Measurements from ENCODE around the gene TUBB4A. TPM values are rescaled to one million over a fixed set of nuclear protein-coding genes. Genes with fewer than 3 reads are reported as not detected.
"Not testable (repeated sequence)": the region's sequence is repeated elsewhere in the genome, so short reads cannot be mapped to it uniquely, and the experiment has no call there.

TUBB4A gene
- total RNA-seq, 2 experiments from 2014 or later, result 6.4 to 7.0 TPM

- Mint-ChIP-seq H3K36me3 (ENCODE audit: low read depth) (no peaks in the 10 kb centered on the region), H3K27me3 (ENCODE audit: low read depth) (no peaks in the 10 kb centered on the region), H3K27ac (no peak overlapping the region), H3K4me1 (ENCODE audit: low read depth) (peaks cover 25% of the 10 kb centered on the region), H3K9me3 (no peaks in the 10 kb centered on the region), H3K4me3 (no peak overlapping the region)
- CTCF ChIA-PET, result interaction anchor here (0.6 kb wide), 1 partner anchor 835 kb away, joined by 3 read pairs; no protein-coding TSS in a partner anchor
- intact Hi-C loops (cut with micrococcal nuclease), result no loop called here
- peak; percentile 47 for DNase-seq
These were observed 19.9 kb upstream of the TUBB4A start for GRCh38 chr19:6521718-6522646.

- Mint-ChIP-seq H3K4me1 (ENCODE audit: low read depth) (peaks cover 32% of the 10 kb centered on the region), H3K9me3 (no peaks in the 10 kb centered on the region), H3K36me3 (ENCODE audit: low read depth) (no peaks in the 10 kb centered on the region), H3K27ac (no peak overlapping the region), H3K27me3 (ENCODE audit: low read depth) (no peaks in the 10 kb centered on the region), H3K4me3 (no peak overlapping the region)
- intact Hi-C loops (cut with micrococcal nuclease), result loop anchor here (2.0 to 5.0 kb wide), 3 partner anchors 98 to 233 kb away; partner anchors contain the start of gene TNFSF14
- CTCF ChIA-PET, result interaction anchor here (0.7 to 0.9 kb wide), 2 partner anchors 66 to 255 kb away, joined by 3 to 6 read pairs; no protein-coding TSS in a partner anchor
- no peak for DNase-seq
These were observed 17.2 kb upstream of the TUBB4A start for GRCh38 chr19:6519289-6519688.

DNA sequence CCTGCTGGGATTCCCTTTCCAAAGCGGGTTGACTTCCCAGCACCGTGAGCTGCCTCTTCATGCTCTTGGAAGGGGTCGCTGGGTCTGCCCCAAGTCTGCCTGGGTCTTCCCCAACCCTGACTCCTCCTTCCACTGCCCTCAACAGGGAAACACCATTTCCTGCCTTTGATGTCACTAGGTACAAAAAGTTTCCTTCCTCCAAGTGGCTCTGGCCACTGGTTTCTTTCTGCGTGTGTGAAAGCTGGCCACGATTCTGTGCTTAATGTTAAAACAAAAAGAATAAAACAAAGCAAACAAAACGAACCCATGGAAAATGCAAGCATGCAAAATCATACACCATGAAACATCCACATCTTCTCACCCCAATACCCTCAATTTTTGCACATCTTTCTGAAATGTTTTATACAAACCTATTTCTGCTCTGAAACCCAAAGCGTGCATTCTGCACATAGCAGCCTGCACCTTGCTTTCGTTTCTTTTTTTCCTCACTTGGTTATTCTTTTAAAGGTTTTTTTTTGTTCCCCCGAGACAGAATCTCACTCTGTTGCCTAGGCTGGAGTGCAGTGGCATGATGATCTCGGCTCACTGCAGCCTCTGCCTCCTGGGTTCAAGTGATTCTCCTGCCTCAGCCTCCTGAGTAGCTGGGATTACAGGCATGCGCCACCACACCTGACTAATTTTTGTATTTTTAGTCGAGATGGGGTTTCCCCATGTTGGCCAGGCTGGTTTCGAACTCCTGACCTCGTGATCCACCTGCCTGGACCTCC lies 16.2 kb upstream of the TUBB4A start:
- Mint-ChIP-seq H3K9me3 (no peaks in the 10 kb centered on the region), H3K27me3 (ENCODE audit: low read depth) (no peaks in the 10 kb centered on the region), H3K36me3 (ENCODE audit: low read depth) (no peaks in the 10 kb centered on the region), H3K4me3 (peak overlapping the region; percentile 20), H3K27ac (peak overlapping the region; percentile 54), H3K4me1 (ENCODE audit: low read depth) (peaks cover 32% of the 10 kb centered on the region)
- DNase-seq, result peak; percentile 72
- CTCF ChIA-PET, result interaction anchor here (0.6 to 2.7 kb wide), 6 partner anchors 67 to 349 kb away, joined by 3 to 17 read pairs (median 6); partner anchors contain the start of gene GPR108
- intact Hi-C loops (cut with micrococcal nuclease), result loop anchor here (1.0 to 5.0 kb wide), 4 partner anchors 99 to 234 kb away; partner anchors contain the start of gene TNFSF14

DNA sequence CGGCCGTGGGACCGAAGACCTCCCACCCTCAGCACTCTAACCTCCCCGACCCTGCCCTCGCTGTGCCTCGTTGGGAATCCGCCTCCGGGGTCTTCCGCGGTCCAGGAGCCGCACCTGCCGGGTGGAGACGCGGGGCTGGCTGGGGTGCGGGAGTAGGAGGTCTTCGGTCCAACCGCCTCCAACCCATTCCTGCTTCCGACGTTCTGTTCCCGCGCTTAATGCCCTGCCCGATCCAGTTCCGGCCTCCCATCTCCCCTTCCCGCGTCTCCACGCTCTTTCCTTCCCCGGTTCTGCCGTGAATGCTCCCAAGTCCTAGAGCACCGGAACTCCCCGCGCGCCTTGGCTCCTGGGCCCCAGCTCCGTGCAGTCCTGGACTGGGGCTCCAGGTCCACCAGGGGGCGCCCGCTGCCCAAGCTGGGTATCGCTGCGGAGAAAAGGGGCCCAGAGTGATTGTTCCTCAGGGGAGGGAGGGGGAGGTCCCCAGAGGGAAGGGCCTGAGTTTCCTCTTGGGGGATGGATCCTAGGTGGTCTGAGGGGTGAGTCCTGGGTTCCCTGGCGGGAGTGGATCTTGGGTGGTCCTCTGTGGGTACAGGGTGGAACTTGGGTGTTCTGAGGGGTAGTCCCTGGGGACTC lies 14.7 kb upstream of the TUBB4A start:
- Mint-ChIP-seq H3K27me3 (ENCODE audit: low read depth) (no peaks in the 10 kb centered on the region), H3K4me3 (peak overlapping the region; percentile 89), H3K27ac (peak overlapping the region; percentile 80), H3K9me3 (no peaks in the 10 kb centered on the region), H3K4me1 (ENCODE audit: low read depth) (peaks cover 27% of the 10 kb centered on the region), H3K36me3 (ENCODE audit: low read depth) (no peaks in the 10 kb centered on the region)
- CTCF ChIA-PET, result interaction anchor here (0.6 to 2.7 kb wide), 22 partner anchors 9 to 373 kb away, joined by 3 to 17 read pairs (median 4); partner anchors contain the start of genes GPR108, TNFSF9 and VAV1
- DNase-seq, result peak; percentile 96
- intact Hi-C loops (cut with micrococcal nuclease), result loop anchor here (1.0 to 5.0 kb wide), 9 partner anchors 14 to 347 kb away; partner anchors contain the start of genes SH2D3A and TNFSF9

GRCh38 chr19:6516018-6516658 lies 14.0 kb upstream of the TUBB4A start:
- no peak overlapping the region for H3K27ac Mint-ChIP-seq
- H3K9me3 Mint-ChIP-seq, result no peaks in the 10 kb centered on the region
- no peaks in the 10 kb centered on the region for H3K36me3 Mint-ChIP-seq (ENCODE audit: low read depth)
- intact Hi-C loops (cut with micrococcal nuclease), result loop anchor here (1.0 to 5.0 kb wide), 7 partner anchors 15 to 347 kb away; partner anchors contain the start of genes SH2D3A and TNFSF9
- peaks cover 27% of the 10 kb centered on the region for H3K4me1 Mint-ChIP-seq (ENCODE audit: low read depth)
- no peaks in the 10 kb centered on the region for H3K27me3 Mint-ChIP-seq (ENCODE audit: low read depth)
- CTCF ChIA-PET, result interaction anchor here (0.6 to 2.7 kb wide), 21 partner anchors 9 to 374 kb away, joined by 3 to 17 read pairs (median 4); partner anchors contain the start of genes GPR108, TNFSF9 and VAV1
- H3K4me3 Mint-ChIP-seq, result peak overlapping the region; percentile 89
- peak; percentile 89 for DNase-seq

GRCh38 chr19:6514926-6515544 lies 12.9 kb upstream of the TUBB4A start:
- no peak for DNase-seq
- H3K4me1 Mint-ChIP-seq (ENCODE audit: low read depth), result peaks cover 27% of the 10 kb centered on the region
- H3K9me3 Mint-ChIP-seq, result no peaks in the 10 kb centered on the region
- no peaks in the 10 kb centered on the region for H3K36me3 Mint-ChIP-seq (ENCODE audit: low read depth)
- H3K27ac Mint-ChIP-seq, result no peak overlapping the region
- H3K4me3 Mint-ChIP-seq, result peak overlapping the region; percentile 19
- CTCF ChIA-PET, result no interaction called here
- H3K27me3 Mint-ChIP-seq (ENCODE audit: low read depth), result no peaks in the 10 kb centered on the region
- intact Hi-C loops (cut with micrococcal nuclease), result loop anchor here (5.0 kb wide), 2 partner anchors 102 to 237 kb away; no protein-coding TSS in a partner anchor

DNA sequence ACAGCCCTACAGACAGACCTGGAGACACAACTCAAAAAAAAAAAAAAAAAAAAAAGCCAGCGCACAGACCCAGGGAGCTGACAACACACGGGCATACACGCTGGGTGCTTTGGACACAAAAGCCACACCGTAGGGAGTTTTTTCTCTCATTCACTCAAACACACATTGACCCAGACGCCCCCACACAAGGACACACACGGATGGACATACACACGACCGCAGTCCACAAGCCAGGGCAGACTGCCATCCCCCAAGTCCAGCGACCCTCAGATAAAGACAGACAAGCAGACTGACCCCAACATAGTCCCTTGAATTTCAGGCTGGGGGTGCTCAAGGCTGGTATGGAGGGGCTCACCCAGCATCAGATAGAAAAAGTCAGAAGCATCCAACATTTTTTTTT lies 12.0 kb upstream of the TUBB4A start:
- H3K27me3 Mint-ChIP-seq (ENCODE audit: low read depth), result no peaks in the 10 kb centered on the region
- no peaks in the 10 kb centered on the region for H3K9me3 Mint-ChIP-seq
- DNase-seq, result no peak
- H3K27ac Mint-ChIP-seq, result no peak overlapping the region
- no peak overlapping the region for H3K4me3 Mint-ChIP-seq
- no peaks in the 10 kb centered on the region for H3K36me3 Mint-ChIP-seq (ENCODE audit: low read depth)
- CTCF ChIA-PET, result interaction anchor here (0.7 kb wide), 2 partner anchors 33 to 456 kb away, joined by 3 to 5 read pairs; partner anchors contain the start of gene DENND1C
- peaks cover 24% of the 10 kb centered on the region for H3K4me1 Mint-ChIP-seq (ENCODE audit: low read depth)
- intact Hi-C loops (cut with micrococcal nuclease), result no loop called here

DNA sequence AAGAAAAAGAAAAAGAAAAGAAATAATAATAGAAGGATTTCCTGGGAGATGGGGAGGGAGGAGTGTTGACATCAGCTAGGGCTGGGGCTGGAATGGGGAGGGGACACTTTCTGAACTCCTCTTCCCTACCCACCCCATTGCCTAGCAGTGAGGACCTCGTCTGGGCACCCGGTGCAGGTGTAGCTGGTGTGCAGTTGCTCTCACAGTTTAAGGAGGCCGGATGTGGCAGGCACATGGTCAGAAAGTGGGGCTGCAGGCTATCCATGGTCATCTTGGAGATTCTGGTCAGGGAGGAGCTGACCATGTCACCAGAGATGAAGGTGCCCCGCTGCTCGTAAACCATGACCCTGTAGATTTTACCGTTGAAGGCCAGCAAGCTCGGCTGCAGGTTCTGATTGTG lies 8.5 kb upstream of the TUBB4A start:
- CTCF ChIA-PET, result no interaction called here
- intact Hi-C loops (cut with micrococcal nuclease), result no loop called here

DNA sequence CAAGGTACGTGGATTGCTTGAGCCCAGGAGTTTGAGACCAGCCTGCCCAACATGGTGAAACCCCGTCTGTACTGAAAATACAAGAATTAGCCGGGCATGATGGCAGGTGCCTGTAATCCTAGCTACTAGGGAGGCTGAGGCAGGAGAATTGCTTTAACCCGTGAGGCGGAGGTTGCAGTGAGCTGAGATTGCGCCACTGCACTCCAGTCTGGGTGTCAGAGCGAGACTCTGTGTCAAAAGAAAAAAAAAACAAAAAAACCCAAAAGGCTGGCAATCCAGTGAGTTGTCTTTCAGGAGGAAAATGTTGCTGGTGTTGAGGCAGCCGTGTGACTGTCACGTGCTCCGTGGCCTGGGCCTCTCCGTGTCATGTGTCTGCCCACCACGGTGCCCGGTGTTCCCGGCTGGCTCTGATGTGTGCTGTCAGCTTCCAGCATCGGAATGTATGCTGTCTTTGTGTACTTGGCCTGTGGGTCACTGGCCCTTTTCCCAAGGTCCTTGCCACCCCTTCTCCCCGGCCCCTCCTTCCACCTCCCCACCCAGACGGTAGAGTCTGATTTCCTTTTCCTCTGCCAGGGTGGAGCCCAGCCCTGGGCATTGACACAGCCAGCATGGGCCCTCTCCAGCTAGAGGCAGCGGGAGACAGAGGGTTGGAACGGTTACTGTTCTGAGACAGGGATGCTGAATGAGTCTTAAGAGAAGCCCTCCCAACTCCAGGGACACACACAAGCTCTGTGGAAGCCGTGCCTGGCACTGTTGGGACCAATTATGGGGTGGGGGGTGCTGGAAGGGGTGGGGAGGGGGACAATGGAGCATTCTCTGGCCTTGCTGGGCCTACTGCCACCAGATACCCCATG lies 7.2 kb upstream of the TUBB4A start:
- DNase-seq, result no peak
- CTCF ChIA-PET, result interaction anchor here (0.6 kb wide), 1 partner anchor 78 kb away, joined by 4 read pairs; no protein-coding TSS in a partner anchor
- no peaks in the 10 kb centered on the region for H3K9me3 Mint-ChIP-seq
- intact Hi-C loops (cut with micrococcal nuclease), result loop anchor here (10.0 kb wide), 1 partner anchor 235 kb away; the partner anchor contains the start of gene MLLT1
- no peaks in the 10 kb centered on the region for H3K27me3 Mint-ChIP-seq (ENCODE audit: low read depth)
- no peak overlapping the region for H3K4me3 Mint-ChIP-seq
- peaks cover 4% of the 10 kb centered on the region for H3K4me1 Mint-ChIP-seq (ENCODE audit: low read depth)
- no peak overlapping the region for H3K27ac Mint-ChIP-seq
- H3K36me3 Mint-ChIP-seq (ENCODE audit: low read depth), result no peaks in the 10 kb centered on the region

More for the DNA sequence above, 8.5 kb upstream of the TUBB4A start:
- Mint-ChIP-seq H3K4me1 (ENCODE audit: low read depth) (no peaks in the 10 kb centered on the region), H3K27ac (no peak overlapping the region), H3K36me3 (ENCODE audit: low read depth) (no peaks in the 10 kb centered on the region), H3K9me3 (no peaks in the 10 kb centered on the region), H3K27me3 (ENCODE audit: low read depth) (no peaks in the 10 kb centered on the region), H3K4me3 (no peak overlapping the region)
- DNase-seq, result no peak

DNA sequence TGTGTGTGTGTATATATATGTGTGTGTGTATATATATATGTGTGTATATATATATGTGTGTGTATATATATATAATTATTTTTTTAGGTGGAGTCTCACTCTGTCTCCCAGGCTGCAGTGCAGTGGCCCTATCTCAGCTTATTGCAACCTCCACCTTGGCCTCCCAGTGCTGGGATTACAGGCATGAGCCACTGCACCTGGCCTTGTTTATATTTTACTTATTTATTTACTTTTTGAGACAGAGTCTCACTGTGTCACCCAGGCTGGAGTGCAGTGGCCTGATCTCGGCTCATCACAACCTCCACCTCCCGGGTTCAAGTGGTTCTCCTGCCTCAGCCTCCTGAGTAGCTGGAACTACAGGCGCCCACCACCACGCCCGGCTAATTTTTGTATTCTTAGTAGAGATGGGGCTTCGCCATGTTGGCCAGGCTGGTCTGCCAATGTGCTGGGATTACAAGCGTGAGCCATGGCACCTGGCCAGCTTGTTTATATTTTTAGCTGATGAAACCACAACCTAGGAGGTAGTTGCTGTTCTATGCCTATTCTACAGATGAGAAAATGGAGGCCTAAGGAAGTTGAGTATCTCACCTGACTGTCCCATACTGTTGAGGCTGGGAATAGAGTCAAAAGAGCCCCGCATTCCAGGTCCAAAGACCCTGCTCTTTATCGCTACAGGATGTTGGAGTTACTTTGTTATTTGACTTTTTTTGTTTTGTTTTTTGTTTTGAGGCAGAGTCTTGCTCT lies 6.1 kb upstream of the TUBB4A start:
- H3K36me3 Mint-ChIP-seq (ENCODE audit: low read depth); H3K27ac Mint-ChIP-seq; CTCF ChIA-PET; H3K4me3 Mint-ChIP-seq; H3K9me3 Mint-ChIP-seq; DNase-seq; H3K27me3 Mint-ChIP-seq (ENCODE audit: low read depth); H3K4me1 Mint-ChIP-seq (ENCODE audit: low read depth): not testable (repeated sequence)
- intact Hi-C loops (cut with micrococcal nuclease), result loop anchor here (10.0 kb wide), 1 partner anchor 233 kb away; the partner anchor contains the start of gene MLLT1

All from activated naive CD4-positive, alpha-beta T cell treated with anti-CD3 and anti-CD28 coated beads for 36 hours (primary cell).